GM21423 (cell line): ENCODE measurements around the gene GATM.
A peak's percentile ranks its signal among the peaks of the same experiment; 100 is the strongest.

ENCODE experiments used
- ATAC-seq: cut with Tn5 transposase; IDR thresholded peaks from one replicate; pipeline ENCODE4 v1.9.1; 2021; ENCODE audit warnings: mild to moderate bottlenecking, moderate library complexity; ENCODE audit not compliant: unreplicated experiment

Gene GATM, protein sequence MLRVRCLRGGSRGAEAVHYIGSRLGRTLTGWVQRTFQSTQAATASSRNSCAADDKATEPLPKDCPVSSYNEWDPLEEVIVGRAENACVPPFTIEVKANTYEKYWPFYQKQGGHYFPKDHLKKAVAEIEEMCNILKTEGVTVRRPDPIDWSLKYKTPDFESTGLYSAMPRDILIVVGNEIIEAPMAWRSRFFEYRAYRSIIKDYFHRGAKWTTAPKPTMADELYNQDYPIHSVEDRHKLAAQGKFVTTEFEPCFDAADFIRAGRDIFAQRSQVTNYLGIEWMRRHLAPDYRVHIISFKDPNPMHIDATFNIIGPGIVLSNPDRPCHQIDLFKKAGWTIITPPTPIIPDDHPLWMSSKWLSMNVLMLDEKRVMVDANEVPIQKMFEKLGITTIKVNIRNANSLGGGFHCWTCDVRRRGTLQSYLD

DNA sequence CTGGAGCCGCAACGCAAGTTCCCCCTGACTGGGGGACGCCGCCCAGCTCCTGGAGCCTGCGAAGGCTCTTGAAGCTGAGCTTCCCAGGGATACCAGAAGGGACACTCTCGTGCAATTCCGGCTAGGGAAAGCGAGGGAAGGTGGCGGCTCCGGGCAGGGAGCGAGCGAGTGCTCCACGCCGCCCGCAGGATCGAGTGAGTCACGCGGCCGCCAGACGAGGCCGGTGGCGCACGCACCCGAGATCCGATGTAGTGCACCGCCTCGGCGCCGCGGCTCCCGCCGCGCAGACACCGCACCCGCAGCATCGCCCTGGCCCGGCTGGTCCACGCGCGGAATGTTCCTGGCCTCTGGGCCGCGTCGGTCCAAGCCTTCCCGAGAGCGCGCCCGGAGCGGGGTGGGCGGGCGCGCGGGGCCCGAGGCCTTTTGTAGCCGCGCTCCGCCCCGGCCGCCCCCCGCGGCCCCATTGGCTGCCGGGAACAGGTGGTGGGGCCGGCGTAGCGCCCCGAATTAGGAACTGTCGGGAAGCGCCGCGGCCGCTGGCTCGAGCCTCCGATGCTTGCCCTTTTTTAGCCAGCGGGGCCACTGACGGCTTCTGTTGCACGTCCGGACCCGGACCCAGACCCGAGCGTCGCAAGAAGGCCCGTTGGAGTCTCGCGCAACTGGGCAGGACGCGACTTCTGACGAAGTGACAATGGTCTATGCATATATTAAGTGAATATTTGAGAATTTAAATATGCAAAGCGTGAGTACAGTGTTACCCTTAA is at the start of gene GATM:
Gene GATM, minus strand, starts transcription at position 396 of the 764 bp plus-strand sequence. Its CDS starts 91 bp downstream, at position 305.
- ATAC-seq: peak; percentile 75

DNA sequence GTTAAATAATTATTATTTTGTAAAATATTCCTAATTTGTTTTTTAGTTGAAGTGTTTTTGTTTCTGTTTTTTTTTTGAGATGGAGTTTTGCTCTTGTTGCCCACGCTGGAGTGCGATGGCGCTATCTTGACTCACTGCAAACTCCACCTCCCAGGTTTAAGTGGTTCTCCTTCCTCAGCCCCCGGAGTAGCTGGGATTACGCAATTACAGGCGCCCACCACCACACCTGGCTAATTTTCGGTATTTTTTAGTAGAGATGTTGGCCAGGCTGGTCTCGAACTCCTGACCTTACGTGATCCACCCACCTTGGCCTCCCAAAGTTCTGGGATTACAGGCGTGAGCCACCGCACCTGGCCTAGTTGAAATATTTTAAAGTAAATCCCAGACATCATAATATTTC is 48.7 kb upstream of the GATM start:
- ATAC-seq: no peak

DNA sequence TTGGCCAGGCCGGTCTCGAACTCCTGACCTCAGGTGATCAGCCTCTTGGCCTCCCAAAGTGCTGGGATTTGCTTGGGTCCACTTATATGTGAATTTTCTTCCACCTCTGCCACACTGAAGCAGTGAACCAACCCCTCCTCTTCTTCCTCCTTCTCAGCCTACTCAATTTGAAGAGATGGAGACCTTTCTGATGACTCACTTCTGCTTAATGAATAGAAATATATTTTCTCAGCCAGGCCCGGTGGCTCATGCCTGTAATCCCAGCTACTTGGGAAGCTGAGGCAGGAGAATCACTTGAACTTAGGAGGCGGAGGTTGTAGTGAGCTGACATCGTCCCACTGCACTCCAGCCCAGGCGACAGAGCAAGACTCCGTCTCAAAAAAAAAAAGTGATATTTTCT is 46.8 kb upstream of the GATM start:
- ATAC-seq: no peak

DNA sequence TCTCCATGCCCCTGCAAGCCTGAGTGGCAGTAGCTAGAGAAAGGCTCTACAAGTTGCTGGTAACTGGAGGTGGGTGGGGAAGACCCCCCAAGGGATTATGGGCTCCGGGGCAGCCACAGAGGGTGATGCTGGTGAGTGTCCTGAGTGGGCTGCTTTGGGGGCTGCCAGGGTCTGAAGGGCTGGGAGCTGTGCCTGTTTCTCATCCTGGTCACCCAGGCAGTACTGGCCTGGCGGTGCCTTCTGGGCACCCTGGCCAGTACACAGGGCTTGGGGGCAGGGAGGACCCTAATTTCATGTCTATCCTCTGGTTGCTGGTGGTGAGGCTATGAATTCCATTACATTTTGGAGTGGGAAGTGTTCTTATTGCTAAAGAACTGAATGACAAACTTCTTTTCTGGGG is 46.1 kb upstream of the GATM start:
- no peak for ATAC-seq

DNA sequence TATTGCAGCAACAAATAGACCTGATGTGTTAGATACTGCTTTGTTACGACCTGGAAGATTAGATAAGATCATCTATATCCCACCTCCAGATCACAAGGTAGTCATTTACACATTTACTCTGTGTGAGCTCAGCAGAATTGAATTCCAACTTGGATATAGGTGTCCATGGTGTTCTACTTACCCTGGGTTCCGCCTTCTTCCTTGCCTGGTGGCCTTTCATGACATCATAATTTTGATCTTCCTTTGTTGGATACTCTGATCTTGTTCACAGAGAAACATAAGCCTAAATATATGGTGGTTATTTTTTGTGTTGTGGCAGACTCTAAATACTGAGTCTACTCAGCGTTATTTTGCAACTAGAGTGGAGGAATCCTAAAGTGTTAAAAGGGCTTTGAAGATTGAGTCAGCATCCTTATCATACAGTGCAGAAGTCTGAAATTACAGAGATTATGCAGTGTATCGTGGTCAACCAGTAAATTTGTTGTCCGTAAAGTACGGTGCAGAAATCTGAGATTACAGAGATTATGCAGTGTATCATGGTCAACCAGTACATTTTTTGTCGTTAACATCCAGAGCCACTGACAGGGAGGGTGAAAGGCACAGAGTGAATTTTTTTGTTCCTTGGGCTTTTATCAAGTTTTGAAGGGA is 39.1 kb upstream of the GATM start:
- no peak for ATAC-seq

DNA sequence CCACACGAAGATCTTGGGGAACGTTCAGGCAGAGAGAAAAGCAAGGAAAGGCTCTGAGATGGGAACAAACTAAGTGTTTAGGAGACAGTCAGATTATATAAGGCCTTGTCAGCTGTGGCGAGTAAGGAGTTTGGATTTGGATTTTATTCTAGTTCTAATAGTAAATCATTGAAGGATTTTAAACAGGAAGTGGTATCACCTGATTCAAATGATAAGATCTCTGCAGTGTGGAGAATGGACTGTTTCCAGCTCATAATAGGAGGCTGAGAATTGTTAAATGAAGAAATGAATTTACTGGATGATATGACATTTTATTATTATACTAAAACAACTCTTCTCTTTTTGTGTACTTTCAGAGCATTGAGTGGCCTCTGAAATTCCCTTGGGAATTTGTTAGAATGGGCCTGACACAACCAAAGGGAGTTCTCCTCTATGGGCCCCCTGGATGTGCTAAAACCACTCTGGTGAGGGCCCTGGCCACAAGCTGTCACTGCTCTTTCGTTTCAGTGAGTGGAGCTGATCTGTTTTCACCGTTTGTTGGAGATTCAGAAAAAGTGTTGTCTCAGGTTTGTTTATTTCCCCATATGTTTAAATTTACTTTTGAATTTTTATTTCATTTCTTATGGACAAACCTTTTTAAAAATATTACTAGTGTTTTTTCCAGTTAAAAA is 36.0 kb upstream of the GATM start:
- ATAC-seq: no peak

DNA sequence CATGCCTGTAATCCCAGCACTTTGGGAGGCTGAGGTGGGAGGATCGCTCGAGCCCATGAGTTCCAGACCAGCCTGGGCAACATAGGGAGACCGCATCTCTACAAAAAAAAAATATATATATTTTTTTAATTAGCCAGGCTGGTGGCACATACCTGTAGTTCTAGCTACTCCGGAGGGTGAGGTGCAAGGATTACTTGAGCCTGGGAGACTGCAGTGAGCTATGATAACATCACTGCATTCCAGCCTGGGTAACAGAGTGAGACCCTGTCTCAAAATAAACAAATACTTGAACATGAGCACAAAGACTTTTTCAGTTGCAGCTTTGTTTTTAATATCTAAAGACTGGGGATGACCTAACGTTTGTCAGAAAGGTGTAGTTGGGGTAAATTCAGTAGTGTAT is 31.3 kb upstream of the GATM start:
- ATAC-seq: no peak

DNA sequence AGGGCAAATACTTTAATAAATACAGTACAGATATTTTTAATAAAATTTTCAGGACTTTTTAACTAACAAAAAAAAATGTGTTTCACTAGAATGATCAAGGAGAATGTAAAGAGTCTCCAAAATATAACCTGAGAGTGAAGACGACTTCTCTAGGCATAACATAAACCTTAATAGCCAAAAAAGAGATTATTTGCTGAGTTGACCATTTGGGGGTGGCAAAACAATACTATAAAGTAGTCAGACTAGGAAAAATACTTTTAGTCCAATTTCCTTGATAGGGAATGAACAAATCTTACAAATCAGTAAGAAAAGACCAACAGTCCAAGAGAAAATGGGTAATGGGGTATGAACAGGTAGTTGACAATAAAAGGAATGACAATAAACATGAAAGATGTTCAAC is 29.4 kb upstream of the GATM start:
- no peak for ATAC-seq

DNA sequence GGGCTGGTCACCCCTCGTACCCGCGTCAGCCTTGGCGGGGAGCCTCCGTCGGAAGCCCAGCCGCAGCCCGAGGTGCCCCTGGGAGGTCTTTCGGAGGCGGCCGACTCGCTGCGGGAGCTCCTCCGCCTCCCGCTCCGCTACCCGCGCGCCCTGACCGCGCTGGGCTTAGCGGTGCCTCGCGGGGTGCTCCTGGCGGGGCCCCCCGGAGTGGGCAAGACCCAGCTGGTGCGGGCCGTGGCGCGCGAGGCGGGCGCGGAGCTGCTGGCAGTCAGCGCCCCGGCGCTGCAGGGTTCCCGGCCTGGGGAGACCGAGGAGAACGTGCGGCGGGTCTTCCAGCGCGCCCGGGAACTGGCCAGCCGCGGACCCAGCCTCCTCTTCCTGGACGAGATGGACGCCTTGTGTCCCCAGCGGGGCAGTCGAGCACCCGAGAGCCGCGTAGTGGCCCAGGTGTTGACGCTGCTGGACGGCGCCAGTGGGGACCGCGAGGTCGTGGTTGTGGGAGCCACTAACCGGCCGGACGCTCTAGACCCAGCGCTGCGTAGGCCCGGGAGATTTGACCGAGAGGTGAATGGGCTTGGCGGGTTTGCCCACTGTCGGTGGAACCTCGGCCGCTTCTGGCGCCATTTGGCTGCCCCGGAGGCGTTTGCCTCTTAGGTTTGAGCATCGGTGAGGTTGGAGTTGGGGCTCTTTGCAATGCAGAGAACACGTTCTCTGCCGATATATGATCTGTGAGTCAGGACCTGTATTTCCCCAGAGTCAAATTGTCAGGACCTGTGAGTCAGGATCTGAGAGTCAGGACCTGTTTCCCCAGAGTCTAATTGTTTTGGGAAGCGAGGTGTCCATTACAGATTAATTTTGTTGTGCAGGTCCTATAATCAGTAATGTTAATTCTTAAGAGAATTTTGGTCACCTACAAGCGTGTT is 24.9 kb upstream of the GATM start:
- ATAC-seq: peak; percentile 22

DNA sequence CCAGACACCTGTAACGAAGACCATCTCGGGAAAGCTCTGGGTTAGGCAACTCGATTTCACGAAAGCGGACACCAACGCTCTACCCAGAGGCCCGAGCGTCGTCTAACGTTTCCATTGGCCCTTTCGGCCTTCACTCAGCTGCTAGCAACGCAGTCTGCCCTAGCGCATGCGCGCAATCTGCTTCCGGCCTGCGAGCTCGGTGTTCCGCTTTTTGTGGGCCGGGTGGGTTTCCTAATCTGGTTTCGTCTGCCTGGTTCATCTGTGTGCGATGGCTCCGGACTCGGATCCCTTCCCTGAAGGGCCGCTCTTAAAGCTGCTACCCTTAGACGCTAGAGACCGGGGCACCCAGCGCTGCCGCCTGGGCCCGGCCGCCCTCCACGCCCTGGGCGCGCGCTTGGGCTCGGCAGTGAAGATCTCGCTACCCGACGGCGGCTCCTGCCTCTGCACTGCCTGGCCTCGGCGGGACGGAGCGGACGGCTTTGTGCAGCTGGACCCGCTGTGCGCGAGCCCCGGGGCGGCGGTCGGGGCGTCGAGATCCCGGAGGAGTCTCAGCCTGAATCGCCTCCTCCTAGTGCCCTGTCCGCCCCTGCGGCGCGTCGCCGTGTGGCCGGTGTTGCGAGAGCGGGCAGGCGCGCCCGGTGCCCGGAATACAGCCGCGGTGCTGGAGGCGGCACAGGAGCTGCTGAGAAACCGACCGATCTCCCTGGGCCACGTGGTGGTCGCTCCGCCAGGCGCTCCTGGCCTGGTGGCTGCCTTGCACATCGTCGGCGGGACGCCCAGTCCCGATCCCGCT is 24.0 kb upstream of the GATM start:
- ATAC-seq: peak; percentile 89

DNA sequence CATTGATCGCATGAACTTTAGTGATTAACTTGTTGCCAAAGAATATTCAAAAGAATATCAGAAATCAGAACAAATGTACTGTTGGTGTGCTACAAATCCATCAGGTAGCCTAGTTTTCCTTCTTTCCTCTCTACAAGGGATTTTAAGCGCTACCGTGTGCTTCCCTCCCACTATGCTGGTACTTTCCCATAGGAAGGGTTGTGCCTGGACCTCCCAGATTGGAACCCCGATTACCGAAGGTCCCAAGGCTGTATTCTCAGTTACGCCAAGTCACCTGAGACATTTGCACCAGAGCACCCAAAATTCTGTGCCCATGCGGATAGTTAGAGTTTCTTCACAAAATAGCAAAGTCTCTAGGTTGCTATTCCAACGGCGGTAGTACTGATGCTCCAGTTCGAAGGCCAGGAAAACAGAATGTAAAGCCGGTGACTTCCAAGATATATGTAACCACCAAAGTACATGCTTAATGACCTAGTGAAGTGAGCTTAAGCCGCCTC is 23.4 kb upstream of the GATM start:
- ATAC-seq: no peak

DNA sequence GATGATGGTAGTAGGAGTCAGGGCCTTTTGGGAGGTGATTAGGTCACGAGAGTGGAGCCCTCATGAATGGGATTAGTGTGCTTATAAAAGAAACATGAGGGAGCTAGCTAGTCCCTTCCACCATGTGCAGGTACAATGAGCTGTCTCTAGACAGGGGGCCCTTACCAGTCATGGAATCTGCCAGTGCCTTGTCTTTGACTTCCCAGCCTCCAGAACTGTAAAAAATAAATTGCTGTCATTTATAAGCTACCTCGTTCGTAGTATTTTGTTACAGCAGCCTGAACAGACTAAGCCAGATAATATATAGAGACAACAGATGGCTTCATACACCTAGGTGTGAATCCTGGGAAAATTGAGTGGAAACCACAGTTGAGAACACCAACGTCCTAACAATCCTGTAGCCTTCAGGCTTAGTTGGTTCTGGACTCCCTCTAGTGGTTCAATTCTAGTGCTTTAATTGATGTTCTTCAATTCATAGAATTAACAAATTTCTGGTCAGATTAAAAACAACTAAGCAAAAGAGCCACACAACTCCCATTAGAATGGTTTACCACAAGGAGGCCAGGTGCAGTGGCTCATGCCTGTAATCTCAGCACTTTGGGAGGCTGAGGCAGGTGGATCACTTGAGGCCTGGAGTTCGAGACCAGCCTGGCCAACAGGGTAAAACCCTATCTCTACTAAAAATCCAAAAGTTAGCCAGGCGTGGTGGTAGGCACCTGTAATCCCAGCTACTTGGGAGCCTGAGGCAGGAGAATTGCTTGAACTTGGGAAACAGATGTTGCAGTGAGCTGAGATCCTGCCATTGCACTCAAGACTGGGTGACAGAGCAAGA is 21.3 kb upstream of the GATM start:
- no peak for ATAC-seq

DNA sequence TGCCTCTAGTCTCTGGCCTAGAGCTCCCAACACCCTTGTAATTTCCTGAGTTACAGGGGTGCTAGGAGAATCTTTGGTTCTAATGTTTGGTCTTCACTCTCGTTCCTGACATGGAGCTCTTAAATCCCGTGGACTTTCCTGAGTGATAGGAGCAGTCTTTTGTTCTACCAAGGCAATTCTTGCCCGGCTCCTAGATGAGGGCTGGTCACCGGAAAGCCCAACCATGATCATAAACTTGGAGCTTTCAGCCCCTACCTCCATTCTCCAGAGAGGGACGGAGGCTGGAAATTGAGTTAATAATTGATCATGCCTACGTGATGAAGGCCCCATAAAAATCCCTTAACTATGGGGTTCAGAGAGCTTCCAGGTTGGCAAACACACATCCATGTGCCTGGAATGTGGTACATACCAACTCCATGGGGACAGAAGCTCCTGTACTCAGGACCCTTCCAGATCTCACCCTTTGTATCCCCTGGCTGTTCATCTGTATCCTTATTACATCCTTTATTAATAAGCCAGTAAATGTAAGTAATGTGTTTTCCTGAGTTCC is 18.8 kb upstream of the GATM start:
- no peak for ATAC-seq

DNA sequence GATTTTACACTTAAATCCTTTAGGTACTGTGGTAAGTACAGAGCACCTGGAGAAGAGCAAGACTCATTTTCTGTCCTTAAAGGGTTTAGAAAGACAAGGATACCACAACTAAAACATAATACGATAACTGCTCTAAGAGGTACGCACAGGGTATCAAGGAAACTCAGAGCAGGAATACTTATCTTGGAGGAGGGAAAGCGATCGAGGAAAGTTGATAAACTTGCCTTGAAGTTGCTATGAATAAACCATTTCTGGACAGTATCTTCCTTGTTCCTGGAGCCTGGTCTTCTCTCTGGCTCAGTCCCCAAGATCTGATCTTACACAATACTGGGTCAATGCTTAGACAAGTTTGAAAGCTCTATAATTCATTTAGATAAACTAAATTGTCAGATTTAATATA is 17.6 kb upstream of the GATM start:
- ATAC-seq: no peak

DNA sequence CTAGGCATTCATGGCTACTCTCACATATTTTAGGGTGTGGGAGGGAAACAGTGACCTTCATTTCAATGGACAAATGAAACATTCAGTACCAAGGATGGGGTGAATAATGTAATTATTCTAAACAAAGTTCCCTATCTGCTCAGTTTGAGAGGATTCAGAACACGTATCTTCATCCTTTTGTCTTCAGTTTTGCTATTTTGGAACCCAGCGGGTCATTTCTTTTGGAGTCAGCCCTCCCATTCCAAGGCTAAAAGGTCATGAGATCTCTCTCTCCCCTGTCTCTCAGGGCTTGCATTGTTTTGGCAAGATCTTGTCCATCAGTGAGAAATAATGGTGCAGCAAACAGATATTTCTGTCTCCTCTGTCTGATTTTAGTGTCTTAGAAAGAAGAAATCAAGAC is 16.3 kb upstream of the GATM start:
- ATAC-seq: no peak

DNA sequence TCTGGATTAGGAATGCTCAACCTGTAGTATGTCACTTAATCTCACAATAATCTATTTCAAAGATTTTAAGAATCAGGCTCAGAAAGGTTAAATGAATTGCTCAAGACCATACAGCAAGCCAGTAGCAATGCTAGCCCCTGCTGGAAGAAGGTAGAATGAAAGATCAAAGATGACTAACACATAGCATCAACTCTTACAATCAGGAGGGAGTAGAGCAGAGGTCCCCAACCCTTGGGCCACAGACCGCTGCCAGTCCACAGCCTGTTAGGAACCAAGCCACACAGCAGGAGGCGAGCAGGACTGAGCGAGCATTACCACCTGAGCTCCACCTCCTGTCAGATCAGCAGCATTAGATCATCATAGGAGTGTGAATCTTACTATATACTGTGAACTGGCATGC is 15.5 kb upstream of the GATM start:
- no peak for ATAC-seq

DNA sequence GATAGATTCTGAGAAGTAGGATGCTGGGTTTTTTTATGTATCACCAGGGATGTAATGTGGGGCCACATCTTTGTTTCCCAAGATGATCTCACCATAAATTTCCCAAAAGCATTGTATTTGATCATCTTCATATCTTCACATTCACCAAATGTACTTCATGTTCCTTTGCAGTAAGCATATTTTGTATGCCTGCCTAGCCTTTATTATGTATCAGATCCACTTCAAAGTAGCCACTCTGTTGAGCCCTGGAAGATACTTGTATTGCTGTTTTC is 14.2 kb upstream of the GATM start:
- no peak for ATAC-seq
